Neural cell (in vitro differentiated cells): ENCODE results near the gene ERBB4.

ENCODE experiments used
- CTCF ChIP-seq: fragments of 450-650 bp; IDR thresholded peaks from 2 replicates; pipeline ENCODE4 v1.5.1; 2014; ENCODE audit warnings: antibody characterized with exemption, mild to moderate bottlenecking, moderate library complexity; ENCODE audit not compliant: poor library complexity, severe bottlenecking
- EP300 ChIP-seq: fragments of 450-650 bp; conservative IDR thresholded peaks from 2 replicates; pipeline ENCODE4 v1.6.1; 2014; ENCODE audit warnings: antibody characterized with exemption, mild to moderate bottlenecking, moderate library complexity; ENCODE audit not compliant: poor library complexity, severe bottlenecking
- EZH2 ChIP-seq: fragments of 200-600, 300-800 bp; shearing (Covaris generic), sonication (generic); IDR thresholded peaks from 2 replicates; pipeline ENCODE4 v1.6.1; 2014; ENCODE audit warnings: antibody characterized with exemption, low read length, borderline replicate concordance, mild to moderate bottlenecking; ENCODE audit not compliant: insufficient read depth, poor library complexity, severe bottlenecking
- MXI1 ChIP-seq: fragments of 450-650 bp; conservative IDR thresholded peaks from 2 replicates; pipeline ENCODE4 v1.6.1; 2014; ENCODE audit warnings: antibody characterized with exemption, mild to moderate bottlenecking; ENCODE audit not compliant: poor library complexity, severe bottlenecking
- POLR2AphosphoS5 ChIP-seq: IDR thresholded peaks from 2 replicates; pipeline ENCODE4 v1.6.1; 2012
- RAD21 ChIP-seq: fragments of 450-650 bp; conservative IDR thresholded peaks from 2 replicates; pipeline ENCODE4 v1.6.1; 2014; ENCODE audit warnings: antibody characterized with exemption, mild to moderate bottlenecking, moderate library complexity
- REST ChIP-seq: IDR thresholded peaks from 2 replicates; pipeline ENCODE4 v1.6.1; 2012; ENCODE audit warnings: borderline replicate concordance
- SMC3 ChIP-seq: fragments of 450-650 bp; conservative IDR thresholded peaks from 2 replicates; pipeline ENCODE4 v1.6.1; 2014; ENCODE audit warnings: antibody characterized with exemption, mild to moderate bottlenecking, moderate library complexity; ENCODE audit not compliant: poor library complexity
- TAF1 ChIP-seq: IDR thresholded peaks from 2 replicates; pipeline ENCODE4 v1.6.1; 2012; ENCODE audit warnings: low read depth

- no peak for TF ChIP-seq CTCF
- no peak for TF ChIP-seq TAF1
- no peak for TF ChIP-seq REST
- no peak for TF ChIP-seq EZH2
- no peak for TF ChIP-seq RAD21
- TF ChIP-seq POLR2AphosphoS5, result no peak
- no peak for TF ChIP-seq EP300
- no peak for TF ChIP-seq SMC3
- TF ChIP-seq MXI1, result no peak
Measured at GRCh38 chr2:211376410-211376809, 1162.2 kb downstream of the ERBB4 start.
